Measurements from ENCODE around the gene IL36RN. TPM values are rescaled to one million over a fixed set of nuclear protein-coding genes. Genes with fewer than 3 reads are reported as not detected.
A peak's percentile ranks its signal among the peaks of the same experiment; 100 is the strongest.
"Not testable (repeated sequence)": the region's sequence is repeated elsewhere in the genome, so short reads cannot be mapped to it uniquely, and the experiment has no call there.

The IL36RN gene
- total RNA-seq, 2 donors from 2014 or later = not detected

GRCh38 chr2:113088213-113088992, 29.4 kb downstream of the IL36RN start:
- TF ChIP-seq, protein P1, sequence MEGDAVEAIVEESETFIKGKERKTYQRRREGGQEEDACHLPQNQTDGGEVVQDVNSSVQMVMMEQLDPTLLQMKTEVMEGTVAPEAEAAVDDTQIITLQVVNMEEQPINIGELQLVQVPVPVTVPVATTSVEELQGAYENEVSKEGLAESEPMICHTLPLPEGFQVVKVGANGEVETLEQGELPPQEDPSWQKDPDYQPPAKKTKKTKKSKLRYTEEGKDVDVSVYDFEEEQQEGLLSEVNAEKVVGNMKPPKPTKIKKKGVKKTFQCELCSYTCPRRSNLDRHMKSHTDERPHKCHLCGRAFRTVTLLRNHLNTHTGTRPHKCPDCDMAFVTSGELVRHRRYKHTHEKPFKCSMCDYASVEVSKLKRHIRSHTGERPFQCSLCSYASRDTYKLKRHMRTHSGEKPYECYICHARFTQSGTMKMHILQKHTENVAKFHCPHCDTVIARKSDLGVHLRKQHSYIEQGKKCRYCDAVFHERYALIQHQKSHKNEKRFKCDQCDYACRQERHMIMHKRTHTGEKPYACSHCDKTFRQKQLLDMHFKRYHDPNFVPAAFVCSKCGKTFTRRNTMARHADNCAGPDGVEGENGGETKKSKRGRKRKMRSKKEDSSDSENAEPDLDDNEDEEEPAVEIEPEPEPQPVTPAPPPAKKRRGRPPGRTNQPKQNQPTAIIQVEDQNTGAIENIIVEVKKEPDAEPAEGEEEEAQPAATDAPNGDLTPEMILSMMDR (IDR thresholded peaks at IDR 0.05) = no peak

DNA sequence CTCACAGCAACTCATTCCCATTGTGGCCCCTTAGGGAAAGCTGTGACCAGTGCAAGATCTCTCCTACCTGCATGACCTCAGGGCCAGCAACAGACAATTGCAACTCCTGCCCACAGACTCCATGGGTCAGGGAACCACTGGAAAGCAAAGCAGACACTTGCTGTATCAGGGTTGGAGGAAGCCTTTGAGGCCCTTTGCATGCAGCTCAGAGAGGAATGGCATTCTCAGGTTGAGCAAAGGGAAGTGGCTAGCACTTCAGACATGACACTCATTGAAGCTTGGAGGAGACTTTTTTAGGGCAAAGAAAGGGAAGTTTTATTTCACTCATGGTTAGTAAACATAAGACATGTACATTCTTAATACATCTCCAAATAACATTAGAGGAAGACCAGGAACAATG, 30.9 kb downstream of the IL36RN start:
- no peak for DNase-seq (ENCODE audit: low spot score)
- Histone ChIP-seq H3K4me1 (no peaks in the 10 kb centered on the region), H3K27ac (no peak overlapping the region), H3K36me3 (no peaks in the 10 kb centered on the region), H3K27me3 (no peaks in the 10 kb centered on the region), H3K4me3 (no peak overlapping the region), H3K9me3 (no peaks in the 10 kb centered on the region)
- TF ChIP-seq, protein P1 (IDR thresholded peaks at IDR 0.05) = no peak

More at GRCh38 chr2:113088213-113088992, 29.4 kb downstream of the IL36RN start:
- Histone ChIP-seq H3K36me3 (no peaks in the 10 kb centered on the region), H3K9me3 (no peaks in the 10 kb centered on the region), H3K27me3 (no peaks in the 10 kb centered on the region), H3K4me3 (no peak overlapping the region), H3K27ac (no peak overlapping the region), H3K4me1 (no peaks in the 10 kb centered on the region)
- DNase-seq (ENCODE audit: low spot score) = no peak

DNA sequence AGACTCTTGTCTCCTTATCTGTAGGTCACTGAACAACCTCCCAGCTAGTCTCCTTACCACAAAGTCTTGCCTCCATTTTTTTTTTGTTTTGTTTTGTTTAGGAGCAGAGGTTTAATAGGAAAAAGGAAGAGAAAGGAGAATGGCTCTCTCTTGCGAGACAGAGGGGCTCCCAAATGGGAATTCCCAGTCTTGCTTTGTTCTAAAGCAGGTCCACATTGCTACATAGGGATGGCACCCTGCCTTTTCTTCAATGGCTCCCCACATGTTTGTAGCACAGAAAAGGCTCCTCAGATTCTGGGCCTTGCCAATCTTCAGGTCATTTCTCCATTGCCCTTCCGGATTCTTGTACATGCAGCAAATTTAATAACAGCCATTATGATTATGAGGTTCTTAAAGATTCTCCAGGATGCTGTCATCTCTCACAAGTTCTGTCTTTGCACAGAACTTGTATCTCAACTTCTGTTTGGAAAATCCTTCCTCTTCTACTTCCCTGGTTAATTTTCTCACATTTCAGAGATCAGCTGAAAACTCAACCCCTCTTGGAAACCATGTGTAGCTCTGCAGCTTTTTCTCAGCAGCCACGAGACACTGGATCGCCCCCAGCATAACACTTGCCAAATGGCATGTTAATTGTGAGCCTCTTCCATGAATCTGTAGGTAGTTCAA, 32.4 kb downstream of the IL36RN start:
- no peak for DNase-seq (ENCODE audit: low spot score)
- no peaks in the 10 kb centered on the region for H3K27me3 ChIP-seq
- H3K36me3 ChIP-seq = no peaks in the 10 kb centered on the region
- no peaks in the 10 kb centered on the region for H3K4me1 ChIP-seq
- no peak overlapping the region for H3K27ac ChIP-seq
- TF ChIP-seq, protein P1 (IDR thresholded peaks at IDR 0.05) = no peak
- no peaks in the 10 kb centered on the region for H3K9me3 ChIP-seq
- no peak overlapping the region for H3K4me3 ChIP-seq

GRCh38 chr2:113092864-113093612, 34.0 kb downstream of the IL36RN start:
- no peak overlapping the region for H3K4me3 ChIP-seq
- TF ChIP-seq, protein P1 (IDR thresholded peaks at IDR 0.05) = no peak
- no peak overlapping the region for H3K27ac ChIP-seq
- H3K36me3 ChIP-seq = no peaks in the 10 kb centered on the region
- no peak for DNase-seq (ENCODE audit: low spot score)
- no peaks in the 10 kb centered on the region for H3K27me3 ChIP-seq
- H3K4me1 ChIP-seq = no peaks in the 10 kb centered on the region
- H3K9me3 ChIP-seq = no peaks in the 10 kb centered on the region

GRCh38 chr2:113093613-113093977, 34.6 kb downstream of the IL36RN start:
- no peak for DNase-seq (ENCODE audit: low spot score)
- H3K4me3 ChIP-seq = no peak overlapping the region
- TF ChIP-seq, protein P1 (IDR thresholded peaks at IDR 0.05) = no peak
- no peaks in the 10 kb centered on the region for H3K27me3 ChIP-seq
- no peaks in the 10 kb centered on the region for H3K9me3 ChIP-seq
- H3K4me1 ChIP-seq = no peaks in the 10 kb centered on the region
- H3K27ac ChIP-seq = no peak overlapping the region
- no peaks in the 10 kb centered on the region for H3K36me3 ChIP-seq

GRCh38 chr2:113096306-113096705, 37.3 kb downstream of the IL36RN start:
- H3K9me3 ChIP-seq, H3K4me1 ChIP-seq, H3K36me3 ChIP-seq, H3K27me3 ChIP-seq, H3K4me3 ChIP-seq, H3K27ac ChIP-seq: not testable (repeated sequence)
- DNase-seq (ENCODE audit: low spot score) = peak; percentile 21

DNA sequence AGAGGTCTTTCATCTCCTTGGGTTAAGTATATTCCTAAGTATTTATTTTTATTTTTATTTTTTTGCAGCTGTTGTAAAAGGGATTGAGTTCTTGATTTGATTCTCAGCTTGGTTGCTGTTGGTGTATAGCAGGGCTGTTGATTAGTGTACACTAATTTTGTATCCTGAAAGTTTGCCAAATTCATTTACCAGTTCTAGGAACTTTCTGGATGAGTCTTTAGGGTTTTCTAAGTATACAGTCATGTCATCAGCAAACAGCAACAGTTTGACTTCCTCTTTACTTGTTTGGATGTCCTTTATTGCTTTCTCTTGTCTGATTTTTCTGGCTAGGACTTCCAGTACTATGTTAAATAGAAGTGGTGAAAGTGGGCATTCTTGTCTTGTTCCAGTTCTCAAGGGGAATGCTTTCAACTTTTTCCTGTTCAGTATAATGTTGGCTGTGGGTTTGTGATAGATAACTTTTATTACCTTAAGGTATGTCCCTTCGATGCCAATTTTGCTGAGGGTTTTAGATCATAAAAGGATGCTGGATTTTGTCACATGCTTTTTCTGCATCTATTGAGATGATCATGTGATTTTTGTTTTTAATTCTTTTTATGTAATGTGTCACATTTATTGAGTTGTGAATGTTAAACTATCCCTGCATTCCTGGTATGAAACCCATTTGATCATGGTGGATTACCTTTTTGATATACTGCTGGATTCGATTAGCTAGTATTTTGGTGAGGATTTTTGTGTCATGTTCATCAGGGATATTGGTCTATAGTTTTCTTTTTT, 38.0 kb downstream of the IL36RN start:
- not testable (repeated sequence) for DNase-seq (ENCODE audit: low spot score); H3K9me3 ChIP-seq; H3K4me1 ChIP-seq; H3K27ac ChIP-seq; H3K4me3 ChIP-seq; H3K36me3 ChIP-seq; H3K27me3 ChIP-seq
